ENCODE measurements around the gene SLC22A8. TPM values are rescaled to one million over a fixed set of nuclear protein-coding genes. Genes with fewer than 3 reads are reported as not detected.

The SLC22A8 gene
- total RNA-seq, 1 donor from 2014 or later: 2.4 TPM

GRCh38 chr11:62961017-62961570 lies 54.5 kb downstream of the SLC22A8 start:
- H3K9me3 Mint-ChIP-seq (ENCODE audit: low read depth): no peaks in the 10 kb centered on the region
- no peak for DNase-seq (ENCODE audit: low spot score, unreplicated experiment)
- no peak overlapping the region for H3K27ac Mint-ChIP-seq
- H3K27me3 Mint-ChIP-seq: no peaks in the 10 kb centered on the region
- no peaks in the 10 kb centered on the region for H3K36me3 Mint-ChIP-seq (ENCODE audit: insufficient read depth)
- no peak overlapping the region for H3K4me3 Mint-ChIP-seq (ENCODE audit: low read depth)
- no peak for TF ChIP-seq CTCF (IDR thresholded peaks at IDR 0.05; ENCODE audit: unreplicated experiment)
- peaks cover 15% of the 10 kb centered on the region for H3K4me1 Mint-ChIP-seq (ENCODE audit: low read depth)

- H3K27me3 Mint-ChIP-seq: no peaks in the 10 kb centered on the region
- TF ChIP-seq CTCF (IDR thresholded peaks at IDR 0.05; ENCODE audit: unreplicated experiment): no peak
- no peaks in the 10 kb centered on the region for H3K36me3 Mint-ChIP-seq (ENCODE audit: insufficient read depth)
- no peaks in the 10 kb centered on the region for H3K9me3 Mint-ChIP-seq (ENCODE audit: low read depth)
- H3K4me3 Mint-ChIP-seq (ENCODE audit: low read depth): no peak overlapping the region
- H3K4me1 Mint-ChIP-seq (ENCODE audit: low read depth): peaks cover 15% of the 10 kb centered on the region
- DNase-seq (ENCODE audit: low spot score, unreplicated experiment): no peak
- H3K27ac Mint-ChIP-seq: no peak overlapping the region
Measured at GRCh38 chr11:62959422-62959980, 56.1 kb downstream of the SLC22A8 start.

GRCh38 chr11:62958547-62959421 lies 56.9 kb downstream of the SLC22A8 start:
- TF ChIP-seq CTCF (IDR thresholded peaks at IDR 0.05; ENCODE audit: unreplicated experiment): no peak
- Mint-ChIP-seq H3K27ac (no peak overlapping the region), H3K27me3 (no peaks in the 10 kb centered on the region), H3K4me1 (ENCODE audit: low read depth) (peaks cover 9% of the 10 kb centered on the region), H3K9me3 (ENCODE audit: low read depth) (no peaks in the 10 kb centered on the region), H3K36me3 (ENCODE audit: insufficient read depth) (no peaks in the 10 kb centered on the region), H3K4me3 (ENCODE audit: low read depth) (no peak overlapping the region)
- DNase-seq (ENCODE audit: low spot score, unreplicated experiment): no peak

GRCh38 chr11:62957147-62957546 lies 58.5 kb downstream of the SLC22A8 start:
- peaks cover 7% of the 10 kb centered on the region for H3K4me1 Mint-ChIP-seq (ENCODE audit: low read depth)
- no peak overlapping the region for H3K4me3 Mint-ChIP-seq (ENCODE audit: low read depth)
- H3K27ac Mint-ChIP-seq: no peak overlapping the region
- TF ChIP-seq CTCF (IDR thresholded peaks at IDR 0.05; ENCODE audit: unreplicated experiment): no peak
- H3K9me3 Mint-ChIP-seq (ENCODE audit: low read depth): no peaks in the 10 kb centered on the region
- H3K27me3 Mint-ChIP-seq: no peaks in the 10 kb centered on the region
- H3K36me3 Mint-ChIP-seq (ENCODE audit: insufficient read depth): no peaks in the 10 kb centered on the region
- no peak for DNase-seq (ENCODE audit: low spot score, unreplicated experiment)

GRCh38 chr11:62954478-62954877 lies 61.2 kb downstream of the SLC22A8 start:
- Mint-ChIP-seq H3K9me3 (ENCODE audit: low read depth) (no peaks in the 10 kb centered on the region), H3K27me3 (no peaks in the 10 kb centered on the region), H3K4me3 (ENCODE audit: low read depth) (no peak overlapping the region), H3K36me3 (ENCODE audit: insufficient read depth) (no peaks in the 10 kb centered on the region), H3K4me1 (ENCODE audit: low read depth) (peaks cover 7% of the 10 kb centered on the region), H3K27ac (no peak overlapping the region)
- no peak for DNase-seq (ENCODE audit: low spot score, unreplicated experiment)
- TF ChIP-seq CTCF (IDR thresholded peaks at IDR 0.05; ENCODE audit: unreplicated experiment): no peak

Data from progenitor cell of endocrine pancreas (in vitro differentiated cells).